Activated CD8-positive, alpha-beta memory T cell treated with anti-CD3 and anti-CD28 coated beads, Interleukin-2, amount 50 U/mL, for 4 hours (primary cell): ENCODE data around the gene CMSS1.

Source experiments
- DNase-seq: peaks from one replicate; pipeline ENCODE4 v3.0.0-alpha.2; 2020

Gene CMSS1

GRCh38 chr3:100069472-100069871, 251.8 kb downstream of the CMSS1 start:
- no peak for DNase-seq

GRCh38 chr3:100072326-100073048, 254.8 kb downstream of the CMSS1 start:
- DNase-seq: no peak

DNA sequence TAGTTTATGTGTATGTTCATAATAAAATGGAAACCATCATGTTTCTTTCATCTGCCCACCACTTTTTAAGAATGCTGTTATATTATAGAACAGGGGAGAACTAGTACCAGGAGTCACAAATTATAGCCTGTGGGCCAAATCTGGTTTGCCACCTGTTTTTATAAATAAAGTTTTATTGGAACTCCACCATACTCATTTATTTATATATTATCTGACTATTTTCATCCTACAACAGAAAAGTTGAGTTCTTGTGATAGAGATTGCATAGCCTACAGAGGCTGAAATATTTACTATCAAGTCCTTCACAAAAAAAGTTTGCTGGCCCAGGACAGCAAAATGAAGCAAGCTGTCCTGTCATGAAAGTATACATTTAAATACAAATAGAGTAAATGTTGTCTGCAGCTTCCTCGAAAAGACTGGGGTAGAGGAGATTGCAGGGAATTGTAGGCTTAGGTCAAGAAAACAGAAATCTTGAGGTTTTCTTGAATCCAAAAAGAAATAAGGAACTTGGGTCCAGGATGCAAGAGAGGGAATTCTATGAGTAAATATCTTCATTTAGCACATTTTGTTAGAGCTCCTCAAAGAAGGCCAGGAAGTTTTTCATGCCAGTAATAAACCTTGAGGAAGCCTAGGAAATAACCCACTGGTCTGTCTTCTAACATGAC, 255.5 kb downstream of the CMSS1 start:
- no peak for DNase-seq

DNA sequence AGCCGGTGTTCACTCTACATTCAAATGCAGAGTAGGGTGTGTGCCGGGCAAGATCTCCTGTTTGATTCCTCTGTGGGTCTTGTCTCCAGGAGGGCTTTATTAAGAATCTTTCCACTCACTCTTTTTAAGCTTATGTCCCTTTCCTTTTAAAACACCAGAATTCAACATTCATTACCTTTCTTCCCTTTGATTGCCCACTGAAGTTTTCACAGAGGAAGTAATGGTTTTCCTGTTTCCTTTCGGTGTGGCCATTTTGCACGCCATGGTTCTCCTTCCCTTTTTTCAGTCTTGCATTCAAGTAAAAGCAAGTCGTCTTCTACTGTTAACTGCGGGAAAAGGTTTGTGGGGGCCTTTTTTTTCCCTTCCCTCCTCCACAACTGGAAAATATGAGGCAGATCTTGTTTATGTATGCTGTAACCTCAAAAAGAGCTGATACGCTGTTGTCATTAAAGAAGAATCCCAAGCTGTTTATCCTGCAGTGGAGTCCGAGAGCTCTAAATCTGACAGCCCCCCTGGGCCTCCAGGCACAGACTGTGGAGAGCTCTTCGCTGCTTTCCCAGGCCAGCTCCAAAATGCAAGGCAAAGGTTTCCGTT, 256.1 kb downstream of the CMSS1 start:
- no peak for DNase-seq

GRCh38 chr3:100075196-100075595, 257.5 kb downstream of the CMSS1 start:
- DNase-seq: no peak

GRCh38 chr3:100075851-100076730, 258.4 kb downstream of the CMSS1 start:
- DNase-seq: no peak

GRCh38 chr3:100076731-100077529, 259.3 kb downstream of the CMSS1 start:
- no peak for DNase-seq

- no peak for DNase-seq
Observed at GRCh38 chr3:100079328-100079727, 261.7 kb downstream of the CMSS1 start.

DNA sequence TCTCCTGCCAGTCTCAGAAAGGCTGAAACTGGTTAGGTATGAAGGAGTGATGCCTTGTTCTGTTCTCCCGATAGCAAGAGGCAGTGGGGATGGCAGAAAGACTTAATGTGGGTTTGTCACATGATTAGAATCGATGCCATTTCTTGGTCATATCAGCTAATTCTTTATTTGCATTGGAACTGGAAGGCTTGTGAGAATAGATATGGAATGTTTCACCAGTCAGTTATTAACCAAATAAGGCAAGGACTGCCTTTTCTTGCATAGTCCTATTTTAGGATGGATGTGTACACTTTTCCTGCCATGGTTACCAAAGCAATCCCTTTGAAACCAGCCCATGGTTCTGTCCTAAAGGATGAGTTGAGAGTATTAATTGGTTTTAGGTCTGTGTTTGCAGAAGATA, 262.9 kb downstream of the CMSS1 start:
- no peak for DNase-seq

DNA sequence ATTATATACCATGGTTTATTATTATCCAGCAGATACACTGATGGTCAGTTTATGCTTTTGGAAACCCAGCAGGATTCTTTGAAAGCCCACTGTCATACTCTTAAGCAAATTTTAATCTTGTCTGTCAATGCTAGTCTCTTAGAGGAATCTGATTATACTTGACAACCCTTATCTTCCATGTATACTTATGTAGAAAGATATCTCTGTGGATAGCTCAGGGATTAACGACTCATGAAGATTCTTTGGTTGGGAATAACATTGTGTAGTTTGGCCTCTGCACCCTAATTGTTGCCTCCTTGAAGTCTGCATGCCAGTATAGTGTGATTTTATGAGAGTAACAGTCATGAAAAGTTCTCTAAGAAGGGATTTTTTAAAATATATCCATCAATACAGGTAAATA, 263.6 kb downstream of the CMSS1 start:
- DNase-seq: no peak

- DNase-seq: no peak
Observed at GRCh38 chr3:100081986-100082692, 264.5 kb downstream of the CMSS1 start.

- no peak for DNase-seq
Observed at GRCh38 chr3:100082714-100083113, 265.1 kb downstream of the CMSS1 start.

- no peak for DNase-seq
Observed at GRCh38 chr3:100083209-100083608, 265.5 kb downstream of the CMSS1 start.

DNA sequence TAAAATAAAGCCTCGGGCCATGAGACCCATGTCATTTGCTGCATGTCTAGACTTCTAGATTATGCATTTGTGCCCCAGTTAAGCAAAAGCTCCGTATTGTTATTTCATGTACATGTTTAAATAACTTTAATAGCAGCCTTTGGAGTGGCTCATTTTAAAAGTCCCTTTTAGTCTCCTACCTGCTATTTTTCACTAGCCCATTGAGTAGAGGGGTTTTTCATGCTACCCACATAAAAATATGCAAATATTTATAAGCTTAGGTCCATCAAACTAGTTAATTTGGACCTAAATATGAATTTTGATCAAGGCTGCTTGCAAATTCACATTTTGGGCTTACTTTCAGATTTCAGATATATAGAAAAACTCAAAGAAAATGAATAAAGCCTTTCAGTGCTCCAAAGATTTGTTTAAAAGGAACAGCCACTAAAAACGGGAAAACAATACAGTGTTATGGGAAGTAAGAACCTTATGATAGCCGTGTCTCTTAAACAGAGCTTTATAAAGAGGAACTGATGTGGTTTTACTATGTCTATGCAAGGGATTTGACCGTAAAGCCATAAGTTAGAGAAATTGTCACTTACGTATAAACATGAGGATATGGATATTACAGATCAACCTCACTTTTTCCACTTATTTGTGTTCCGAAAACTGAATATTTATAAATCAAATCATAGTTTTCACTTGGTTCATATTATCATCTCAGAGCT, 266.6 kb downstream of the CMSS1 start:
- no peak for DNase-seq

DNA sequence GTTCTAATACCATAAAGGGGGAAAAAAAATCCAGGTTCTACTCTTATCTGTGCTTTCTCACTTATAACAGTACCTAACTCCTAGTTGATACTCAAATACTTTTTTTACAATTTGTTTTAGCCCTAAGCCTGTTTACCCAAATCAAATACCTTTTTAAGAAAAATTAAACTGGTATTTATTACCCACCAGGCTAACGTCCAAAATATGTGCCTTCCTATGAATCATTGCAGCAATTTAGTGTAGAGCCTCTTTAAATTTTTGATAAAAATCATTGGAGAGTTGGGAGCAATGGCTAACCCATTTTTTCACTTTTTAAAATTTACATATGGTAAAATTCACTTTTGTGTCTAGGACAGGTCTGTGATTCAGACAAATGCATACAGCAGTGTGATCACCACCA, 268.7 kb downstream of the CMSS1 start:
- DNase-seq: no peak

DNA sequence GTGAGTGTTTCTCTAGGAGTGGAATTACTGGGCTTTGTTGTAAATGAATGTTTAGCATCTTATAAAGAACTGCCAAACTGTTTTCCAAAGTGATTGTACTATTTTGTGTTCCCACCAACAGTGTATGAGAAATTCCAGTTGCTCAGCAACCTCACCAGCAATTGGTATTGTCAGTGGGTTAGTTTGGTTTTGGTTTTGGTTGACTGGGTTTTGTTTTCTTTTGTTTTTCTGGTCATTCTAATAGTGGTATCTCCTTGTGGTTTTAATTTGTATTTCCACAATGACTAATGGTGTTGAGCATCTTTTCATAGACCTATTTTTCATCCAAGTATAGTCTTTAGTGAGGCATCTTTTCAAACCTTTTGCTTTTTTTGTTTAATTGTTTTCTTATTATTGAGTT, 269.5 kb downstream of the CMSS1 start:
- DNase-seq: no peak

DNA sequence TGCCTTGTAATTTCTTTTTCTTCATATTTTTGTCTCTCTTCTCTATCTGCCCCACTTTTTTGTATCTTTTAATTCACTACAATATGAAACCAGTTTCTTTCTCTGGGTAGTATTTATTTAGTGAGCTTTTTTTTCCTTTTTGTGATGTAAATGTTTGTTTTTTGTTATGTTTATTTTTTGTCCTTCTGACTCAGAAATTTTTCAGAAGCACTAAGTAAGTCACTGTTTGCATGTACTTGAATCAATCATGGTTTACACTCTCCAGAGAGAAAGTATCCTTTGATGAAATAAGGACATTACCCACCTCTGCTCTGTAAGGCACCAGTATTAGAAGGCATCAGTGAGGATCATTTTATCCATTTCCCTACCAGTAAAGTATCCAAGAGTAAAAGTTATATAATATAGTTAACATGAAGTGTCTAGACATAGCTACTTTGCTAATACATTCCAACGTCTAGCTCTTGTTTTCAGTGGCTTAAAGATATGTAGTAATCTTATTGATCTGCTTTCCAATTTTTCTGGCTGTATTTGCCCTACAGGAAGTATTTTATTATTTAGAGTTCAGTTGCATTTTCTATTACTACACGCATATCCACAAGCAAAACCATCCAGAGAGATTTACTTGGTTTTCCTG, 271.2 kb downstream of the CMSS1 start:
- DNase-seq: no peak

- DNase-seq: no peak
Observed at GRCh38 chr3:100089812-100090668, 272.4 kb downstream of the CMSS1 start.

DNA sequence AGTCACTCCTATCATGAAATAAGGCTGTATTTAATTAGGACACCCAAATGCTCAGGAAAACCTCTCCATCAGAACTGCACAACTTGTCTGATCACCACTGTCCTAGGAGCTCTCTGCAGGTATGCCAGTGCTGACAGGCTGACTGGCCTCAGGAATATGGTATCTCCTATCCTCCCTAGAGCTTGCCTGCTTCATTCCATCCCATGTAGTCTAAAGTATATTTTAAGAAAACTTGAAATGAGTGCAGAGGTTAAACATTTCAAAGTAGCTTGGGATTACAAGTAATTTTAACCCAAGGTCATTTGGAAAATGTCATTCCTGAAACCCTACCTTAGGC, 273.0 kb downstream of the CMSS1 start:
- DNase-seq: no peak

- no peak for DNase-seq
Observed at GRCh38 chr3:100093831-100094230, 276.2 kb downstream of the CMSS1 start.
